WTC11 (cell line): ENCODE data around the gene NR3C2.

Experiments
- CREM ChIP-seq: sonication (generic); formaldehyde crosslinking; IDR thresholded peaks from 2 replicates; pipeline ENCODE4 v1.8.1; 2022; ENCODE audit warnings: mild to moderate bottlenecking, missing genetic modification reagents, moderate library complexity
- PRRX2 ChIP-seq: fragments of 250-450 bp; sonication (Bioruptor Pico); IDR thresholded peaks from 2 replicates; pipeline ENCODE4 v1.8.0; 2021; ENCODE audit warnings: mild to moderate bottlenecking
- TEAD4 ChIP-seq: sonication (generic); formaldehyde crosslinking; IDR thresholded peaks from 2 replicates; pipeline ENCODE4 v1.8.0; 2022; ENCODE audit warnings: mild to moderate bottlenecking, missing genetic modification reagents
- TF ChIP-seq, protein P1 (sequence below): fragments of 200-600 bp; IDR thresholded peaks from 2 replicates; pipeline ENCODE4 v1.8.0; 2022; ENCODE audit warnings: antibody characterized with exemption

DNA sequence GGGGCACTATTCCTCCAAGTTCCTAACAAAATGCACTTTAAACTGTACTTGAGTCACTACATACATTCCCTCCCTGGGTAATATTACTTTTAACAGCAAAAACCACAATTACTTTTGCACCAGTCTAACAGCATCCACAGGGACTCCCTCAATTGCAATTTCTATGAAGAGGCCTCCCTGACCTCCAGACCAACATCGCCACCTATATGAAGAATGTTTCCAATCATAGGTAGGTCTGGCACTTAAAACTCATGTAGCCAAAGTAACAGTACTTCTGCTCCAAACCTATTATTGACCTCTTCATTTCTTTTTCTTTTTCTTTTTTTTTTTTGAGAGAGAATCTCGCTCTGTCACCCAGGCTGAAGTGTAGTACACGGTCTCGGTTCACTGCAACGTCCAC lies 15.6 kb downstream of the NR3C2 start:
- no peak for TF ChIP-seq PRRX2 (CRISPR knock-in tag)
- no peak for TF ChIP-seq CREM
- no peak for TF ChIP-seq TEAD4 (CRISPR knock-in tag)
- TF ChIP-seq, protein P1, sequence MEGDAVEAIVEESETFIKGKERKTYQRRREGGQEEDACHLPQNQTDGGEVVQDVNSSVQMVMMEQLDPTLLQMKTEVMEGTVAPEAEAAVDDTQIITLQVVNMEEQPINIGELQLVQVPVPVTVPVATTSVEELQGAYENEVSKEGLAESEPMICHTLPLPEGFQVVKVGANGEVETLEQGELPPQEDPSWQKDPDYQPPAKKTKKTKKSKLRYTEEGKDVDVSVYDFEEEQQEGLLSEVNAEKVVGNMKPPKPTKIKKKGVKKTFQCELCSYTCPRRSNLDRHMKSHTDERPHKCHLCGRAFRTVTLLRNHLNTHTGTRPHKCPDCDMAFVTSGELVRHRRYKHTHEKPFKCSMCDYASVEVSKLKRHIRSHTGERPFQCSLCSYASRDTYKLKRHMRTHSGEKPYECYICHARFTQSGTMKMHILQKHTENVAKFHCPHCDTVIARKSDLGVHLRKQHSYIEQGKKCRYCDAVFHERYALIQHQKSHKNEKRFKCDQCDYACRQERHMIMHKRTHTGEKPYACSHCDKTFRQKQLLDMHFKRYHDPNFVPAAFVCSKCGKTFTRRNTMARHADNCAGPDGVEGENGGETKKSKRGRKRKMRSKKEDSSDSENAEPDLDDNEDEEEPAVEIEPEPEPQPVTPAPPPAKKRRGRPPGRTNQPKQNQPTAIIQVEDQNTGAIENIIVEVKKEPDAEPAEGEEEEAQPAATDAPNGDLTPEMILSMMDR, result no peak
